ENCODE measurements around the gene ALKBH7.

ALKBH7 gene

DNA sequence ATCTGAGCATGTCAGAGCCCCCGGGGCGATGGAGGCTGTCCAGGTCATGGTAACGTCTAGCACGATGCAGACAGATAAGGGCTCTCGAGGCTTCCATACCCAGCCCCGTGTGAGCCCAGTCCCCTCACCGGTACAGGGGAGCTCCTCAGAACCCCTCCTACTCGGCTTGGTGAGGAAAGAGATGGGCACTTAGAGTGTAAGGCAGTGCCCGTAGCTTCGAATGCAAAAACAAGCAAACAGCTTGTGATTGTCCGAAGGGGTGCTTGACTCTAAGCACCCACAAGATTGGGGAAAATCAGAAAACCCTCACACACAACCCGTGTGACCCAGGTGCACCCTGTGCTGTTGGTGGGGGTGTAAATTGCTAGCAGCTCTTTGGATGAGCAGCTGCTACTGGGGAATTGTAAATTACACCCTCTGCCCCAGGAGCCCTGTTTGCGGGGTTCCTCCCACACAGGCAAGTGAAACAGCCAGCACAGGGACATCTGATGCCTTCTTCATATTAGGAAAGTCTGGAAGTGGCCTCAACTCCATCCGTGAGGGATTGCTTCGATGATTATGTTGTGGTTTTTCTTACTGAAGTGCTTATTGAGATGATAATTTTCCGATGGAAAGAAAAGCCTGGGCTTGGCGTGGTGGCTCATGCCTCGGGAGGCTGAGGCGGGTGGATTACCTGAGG lies 4.1 kb downstream of the ALKBH7 start (continued):
- TF ChIP-seq GLIS3 (CRISPR knock-in tag; IDR thresholded peaks at IDR 0.05), result no peak
- TF ChIP-seq, protein P1, sequence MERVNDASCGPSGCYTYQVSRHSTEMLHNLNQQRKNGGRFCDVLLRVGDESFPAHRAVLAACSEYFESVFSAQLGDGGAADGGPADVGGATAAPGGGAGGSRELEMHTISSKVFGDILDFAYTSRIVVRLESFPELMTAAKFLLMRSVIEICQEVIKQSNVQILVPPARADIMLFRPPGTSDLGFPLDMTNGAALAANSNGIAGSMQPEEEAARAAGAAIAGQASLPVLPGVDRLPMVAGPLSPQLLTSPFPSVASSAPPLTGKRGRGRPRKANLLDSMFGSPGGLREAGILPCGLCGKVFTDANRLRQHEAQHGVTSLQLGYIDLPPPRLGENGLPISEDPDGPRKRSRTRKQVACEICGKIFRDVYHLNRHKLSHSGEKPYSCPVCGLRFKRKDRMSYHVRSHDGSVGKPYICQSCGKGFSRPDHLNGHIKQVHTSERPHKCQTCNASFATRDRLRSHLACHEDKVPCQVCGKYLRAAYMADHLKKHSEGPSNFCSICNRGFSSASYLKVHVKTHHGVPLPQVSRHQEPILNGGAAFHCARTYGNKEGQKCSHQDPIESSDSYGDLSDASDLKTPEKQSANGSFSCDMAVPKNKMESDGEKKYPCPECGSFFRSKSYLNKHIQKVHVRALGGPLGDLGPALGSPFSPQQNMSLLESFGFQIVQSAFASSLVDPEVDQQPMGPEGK (CRISPR knock-in tag; IDR thresholded peaks at IDR 0.05; ENCODE audit: borderline replicate concordance), result no peak

DNA sequence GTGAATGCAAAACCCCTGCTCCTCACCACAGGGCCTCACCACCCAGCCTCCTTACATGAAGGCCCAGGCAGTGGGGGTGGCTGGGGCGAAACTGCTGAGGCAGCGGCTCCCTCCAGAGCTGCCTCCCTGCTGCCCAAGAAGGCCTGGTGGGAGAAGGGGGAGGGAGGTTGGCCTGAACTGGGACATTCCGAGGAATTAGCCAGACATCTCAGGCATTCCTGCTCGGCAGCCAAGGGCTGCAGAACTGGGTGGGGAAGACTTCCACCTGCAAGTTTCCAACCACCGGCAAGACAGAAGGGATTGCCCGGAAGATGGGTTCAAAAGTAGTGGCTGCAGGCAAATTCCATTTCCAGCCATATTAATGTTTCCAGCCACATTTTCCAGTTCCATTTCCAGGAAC lies 5.4 kb downstream of the ALKBH7 start:
- peak; percentile 36 for ATAC-seq
- TF ChIP-seq RARB (CRISPR knock-in tag; IDR thresholded peaks at IDR 0.05) (no peak), ZNF70 (CRISPR knock-in tag; IDR thresholded peaks at IDR 0.05) (no peak), GLIS3 (CRISPR knock-in tag; IDR thresholded peaks at IDR 0.05) (no peak), ARNTL (CRISPR knock-in tag; IDR thresholded peaks at IDR 0.05; ENCODE audit: borderline replicate concordance, low read depth) (no peak), CSDC2 (CRISPR knock-in tag; IDR thresholded peaks at IDR 0.05) (no peak), ISL1 (CRISPR knock-in tag; IDR thresholded peaks at IDR 0.05) (no peak), ZFP30 (CRISPR knock-in tag; IDR thresholded peaks at IDR 0.05) (no peak), ZC3H10 (CRISPR knock-in tag; IDR thresholded peaks at IDR 0.05) (no peak), ZFP3 (CRISPR knock-in tag; IDR thresholded peaks at IDR 0.05) (no peak), POU6F1 (CRISPR knock-in tag; IDR thresholded peaks at IDR 0.05; ENCODE audit: borderline replicate concordance, low read depth) (no peak)
- TF ChIP-seq, protein P2, sequence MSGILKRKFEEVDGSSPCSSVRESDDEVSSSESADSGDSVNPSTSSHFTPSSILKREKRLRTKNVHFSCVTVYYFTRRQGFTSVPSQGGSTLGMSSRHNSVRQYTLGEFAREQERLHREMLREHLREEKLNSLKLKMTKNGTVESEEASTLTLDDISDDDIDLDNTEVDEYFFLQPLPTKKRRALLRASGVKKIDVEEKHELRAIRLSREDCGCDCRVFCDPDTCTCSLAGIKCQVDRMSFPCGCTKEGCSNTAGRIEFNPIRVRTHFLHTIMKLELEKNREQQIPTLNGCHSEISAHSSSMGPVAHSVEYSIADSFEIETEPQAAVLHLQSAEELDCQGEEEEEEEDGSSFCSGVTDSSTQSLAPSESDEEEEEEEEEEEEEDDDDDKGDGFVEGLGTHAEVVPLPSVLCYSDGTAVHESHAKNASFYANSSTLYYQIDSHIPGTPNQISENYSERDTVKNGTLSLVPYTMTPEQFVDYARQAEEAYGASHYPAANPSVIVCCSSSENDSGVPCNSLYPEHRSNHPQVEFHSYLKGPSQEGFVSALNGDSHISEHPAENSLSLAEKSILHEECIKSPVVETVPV (CRISPR knock-in tag; IDR thresholded peaks at IDR 0.05), result no peak

DNA sequence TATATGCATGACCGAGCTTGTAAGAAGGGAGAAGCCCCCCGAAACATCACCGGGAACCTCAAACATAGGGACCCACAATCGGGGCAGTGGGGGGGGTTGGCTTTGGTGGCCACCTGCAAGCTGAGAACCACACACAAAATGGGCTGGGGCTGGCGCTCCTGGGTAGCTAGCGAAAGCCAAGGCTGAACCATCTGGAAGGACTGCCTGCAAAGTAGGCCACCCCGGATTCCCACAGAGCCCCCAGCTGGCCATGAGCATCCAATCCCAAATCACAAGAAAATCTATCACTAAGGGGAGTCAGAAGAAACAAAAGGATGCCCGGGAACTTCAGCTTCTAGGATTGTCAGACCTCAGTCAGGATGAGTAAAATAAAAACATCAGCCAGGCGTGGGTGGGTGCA lies 5.9 kb downstream of the ALKBH7 start:
- no peak for TF ChIP-seq CSDC2 (CRISPR knock-in tag; IDR thresholded peaks at IDR 0.05)
- TF ChIP-seq CREB5 (CRISPR knock-in tag; IDR thresholded peaks at IDR 0.05; ENCODE audit: low read depth), result no peak
- no peak for TF ChIP-seq ESRRG (CRISPR knock-in tag; IDR thresholded peaks at IDR 0.05)
- TF ChIP-seq, protein P1 (CRISPR knock-in tag; IDR thresholded peaks at IDR 0.05; ENCODE audit: borderline replicate concordance), result no peak

GRCh38 chr19:6379744-6380143 lies 7.2 kb downstream of the ALKBH7 start:
- 0 out of 2 replicates have a peak, but pooled peaks have one; percentile 57 for TF ChIP-seq ZFP30 (CRISPR knock-in tag; IDR thresholded peaks at IDR 0.05)
- no peak for TF ChIP-seq RARB (CRISPR knock-in tag; IDR thresholded peaks at IDR 0.05)
- ATAC-seq, result no peak

More for the DNA sequence above, 5.9 kb downstream of the ALKBH7 start:
- ATAC-seq, result no peak

DNA sequence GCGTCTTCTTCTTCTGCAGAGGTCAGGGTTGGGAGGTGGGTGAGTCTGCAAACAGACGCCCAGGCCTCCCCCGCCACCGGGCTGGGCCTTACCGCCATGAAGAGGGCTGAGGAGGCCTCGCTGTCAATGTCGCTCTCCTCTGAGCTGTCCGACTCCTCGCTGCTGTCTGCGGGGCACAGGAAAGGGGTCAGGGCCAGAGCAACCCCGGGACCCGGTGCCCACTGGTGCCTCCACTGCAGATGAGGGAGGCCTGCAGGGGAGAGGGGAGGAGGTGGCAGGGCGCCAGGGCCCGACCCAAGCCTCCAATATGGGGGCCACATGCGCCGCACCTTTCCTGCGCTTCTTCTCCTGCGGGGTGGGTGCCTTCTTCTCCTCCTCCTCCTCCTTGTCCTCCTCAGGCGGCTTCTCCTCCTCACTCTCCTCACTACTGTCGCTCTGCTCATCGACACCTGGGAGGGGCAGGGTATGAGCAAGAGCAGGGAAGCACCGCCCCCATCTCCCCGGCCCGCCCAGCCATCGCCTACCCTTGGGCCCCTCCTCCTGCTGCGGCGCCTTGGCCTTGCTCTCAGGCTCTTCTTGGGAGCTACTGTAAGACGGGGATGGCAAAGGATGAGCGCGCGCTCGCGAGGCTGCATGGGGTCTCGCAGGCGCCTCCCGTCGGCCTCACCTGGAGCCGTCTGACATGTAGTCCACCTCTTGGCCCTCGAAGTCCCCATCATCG lies 8.6 kb downstream of the ALKBH7 start:
- no peak for ATAC-seq
- TF ChIP-seq ISL1 (CRISPR knock-in tag; IDR thresholded peaks at IDR 0.05) (no peak), ZNF8 (CRISPR knock-in tag; IDR thresholded peaks at IDR 0.05) (no peak), POU6F1 (CRISPR knock-in tag; IDR thresholded peaks at IDR 0.05; ENCODE audit: borderline replicate concordance, low read depth) (no peak), ESRRG (CRISPR knock-in tag; IDR thresholded peaks at IDR 0.05) (no peak), PPARA (CRISPR knock-in tag; IDR thresholded peaks at IDR 0.05; ENCODE audit: borderline replicate concordance) (no peak), TCF4 (CRISPR knock-in tag; IDR thresholded peaks at IDR 0.05; ENCODE audit: borderline replicate concordance) (no peak), ZFP3 (CRISPR knock-in tag; IDR thresholded peaks at IDR 0.05) (no peak), RARB (CRISPR knock-in tag; IDR thresholded peaks at IDR 0.05) (no peak), ZNF70 (CRISPR knock-in tag; IDR thresholded peaks at IDR 0.05) (no peak), ARNTL (CRISPR knock-in tag; IDR thresholded peaks at IDR 0.05; ENCODE audit: borderline replicate concordance, low read depth) (no peak)
- TF ChIP-seq, protein P2 (CRISPR knock-in tag; IDR thresholded peaks at IDR 0.05), result no peak
- TF ChIP-seq, protein P1 (CRISPR knock-in tag; IDR thresholded peaks at IDR 0.05; ENCODE audit: borderline replicate concordance), result no peak

Data from SK-N-SH treated with all-trans-retinoic acid at 6 μM for 48 hours (cell line).